HCT116 (cell line): ENCODE measurements around the gene CBX8. TPM values are rescaled to one million over a fixed set of nuclear protein-coding genes. Genes with fewer than 3 reads are reported as not detected.

ENCODE experiments used
- ATAC-seq: fragments of 200-7000 bp; cut with Tn5 transposase; 2 replicates; pipeline ENCODE4 v1.9.1; 2020; ENCODE audit warnings: mild to moderate bottlenecking, moderate library complexity
- BruUV-seq: library from RNA; stranded (reverse); fragments of 400-500 nt; replicated peaks from 2 replicates; lab custom pipeline; 2021; lab: Mats Ljungman, UMichigan
- CTCF ChIA-PET: fragments of 300-600 bp; sonication (Branson Sonifier 250); formaldehyde crosslinking; loops from one replicate; lab custom pipeline; 2021; ENCODE audit warnings: antibody characterized with exemption; lab: Charles Lee
- POLR2A ChIA-PET: fragments of 300-600, 350-600 bp; sonication (Branson Sonifier 250); formaldehyde crosslinking; loops from one replicate; lab custom pipeline; 2021; ENCODE audit warnings: antibody characterized with exemption; lab: Charles Lee
- RAD21 ChIA-PET, 2 experiments: fragments of 300-600 bp; sonication (Branson Sonifier 250); formaldehyde crosslinking; loops; one replicate each; lab custom pipeline; 2023; ENCODE audit warnings: low total read pairs in 2 of 2; ENCODE audit not compliant: uncharacterized antibody in 2 of 2, unreplicated experiment in 2 of 2, low non-redundant PET in 1 of 2; lab: Charles Lee
- DNase-seq: peaks from one replicate; pipeline ENCODE4 v3.0.0-alpha.2; 2010; ENCODE audit warnings: low read depth, low spot score
- H2AFZ ChIP-seq: fragments of 200-600 bp; shearing (Covaris generic), sonication (generic); 2 replicates; pipeline ENCODE4 v1.6.1; 2017; ENCODE audit warnings: low read depth, mixed run types, mixed read lengths, antibody characterized with exemption, low read length; ENCODE audit not compliant: poor library complexity, severe bottlenecking
- H3K27ac ChIP-seq: 2 replicates; pipeline ENCODE4 v1.5.1; 2012; ENCODE audit warnings: low read depth, low read length
- H3K27me3 ChIP-seq: fragments of 200-600 bp; sonication (generic); 2 replicates; pipeline ENCODE4 v1.6.1; 2016; ENCODE audit warnings: mixed run types, low read length, mixed read lengths; ENCODE audit not compliant: insufficient read depth
- H3K36me3 ChIP-seq, 2 experiments: fragments of 200-500 bp in 1 of 2; fragments of 200-600 bp in 1 of 2; sonication (Bioruptor generic) in 1 of 2; sonication (generic) in 1 of 2; 2 replicates each; pipeline versions ENCODE4 v1.5.1 to v1.6.1; 2014 to 2016; ENCODE audit warnings: low read length in 2 of 2, inconsistent platforms in 1 of 2, mixed read lengths in 1 of 2, mixed run types in 1 of 2; ENCODE audit not compliant: insufficient read depth in 2 of 2, control insufficient read depth in 1 of 2
- H3K4me1 ChIP-seq, 2 experiments: fragments of 200-600 bp in 1 of 2; sonication (generic) in 1 of 2; 2 replicates each; pipeline versions ENCODE4 v1.5.1 to v1.6.1; 2012 to 2017; ENCODE audit warnings: low read length in 2 of 2, inconsistent platforms in 1 of 2, mild to moderate bottlenecking in 1 of 2, mixed read lengths in 1 of 2, mixed run types in 1 of 2, moderate library complexity in 1 of 2; ENCODE audit not compliant: insufficient read depth in 2 of 2, control insufficient read depth in 1 of 2
- H3K4me2 ChIP-seq: fragments of 200-600 bp; sonication (generic); 2 replicates; pipeline ENCODE4 v1.6.1; 2017; ENCODE audit warnings: mixed run types, low read length, mixed read lengths
- H3K4me3 ChIP-seq, 2 experiments: fragments of 200-600 bp in 1 of 2; sonication (generic) in 1 of 2; replicated peaks in 1 of 2; 2 replicates each; pipeline ENCODE4 v1.5.1; 2011 to 2016; ENCODE audit warnings: low read length in 2 of 2, control low read depth in 1 of 2, low read depth in 1 of 2, mild to moderate bottlenecking in 1 of 2, mixed read lengths in 1 of 2, mixed run types in 1 of 2
- H3K79me2 ChIP-seq: fragments of 200-600 bp; sonication (generic); 2 replicates; pipeline ENCODE4 v1.6.1; 2017; ENCODE audit warnings: mild to moderate bottlenecking, mixed run types, low read length, moderate library complexity, mixed read lengths; ENCODE audit not compliant: insufficient read depth
- H3K9ac ChIP-seq: fragments of 200-600 bp; sonication (generic); 2 replicates; pipeline ENCODE4 v1.6.1; 2016; ENCODE audit warnings: low read length, mixed read lengths
- H3K9me2 ChIP-seq: fragments of 200-600 bp; sonication (generic), shearing (Covaris generic); 2 replicates; pipeline ENCODE4 v1.6.1; 2017; ENCODE audit warnings: mixed run types, mild to moderate bottlenecking, moderate library complexity; ENCODE audit not compliant: insufficient read depth
- H3K9me3 ChIP-seq, 2 experiments: fragments of 200-500 bp in 1 of 2; fragments of 200-600 bp in 1 of 2; sonication (Bioruptor generic) in 1 of 2; sonication (generic) in 1 of 2; 2 replicates each; pipeline ENCODE4 v1.6.1; 2014 to 2017; ENCODE audit warnings: low read length in 2 of 2, mixed read lengths in 2 of 2, inconsistent platforms in 1 of 2, low read depth in 1 of 2, mild to moderate bottlenecking in 1 of 2, mixed run types in 1 of 2, moderate library complexity in 1 of 2; ENCODE audit not compliant: control insufficient read depth in 1 of 2, insufficient read depth in 1 of 2
- H4K20me1 ChIP-seq: fragments of 200-600 bp; sonication (generic), shearing (Covaris generic); 2 replicates; pipeline ENCODE4 v1.6.1; 2017; ENCODE audit warnings: mixed run types, mild to moderate bottlenecking, moderate library complexity; ENCODE audit not compliant: insufficient read depth
- EZH2 ChIP-seq: fragments of 200-600 bp; sonication (generic); IDR thresholded peaks from 2 replicates; pipeline ENCODE4 v1.6.1; 2017; ENCODE audit warnings: antibody characterized with exemption, mixed run types
- EZH2phosphoT487 ChIP-seq: fragments of 200-600 bp; IDR thresholded peaks from 2 replicates; pipeline ENCODE4 v1.6.1; 2018; ENCODE audit warnings: antibody characterized with exemption, borderline replicate concordance
- FOSL1 ChIP-seq: IDR thresholded peaks from 2 replicates; pipeline ENCODE4 v1.6.1; 2012; ENCODE audit warnings: low read depth
- POLR2AphosphoS5 ChIP-seq: IDR thresholded peaks from 2 replicates; pipeline ENCODE4 v1.6.1; 2011; ENCODE audit warnings: mild to moderate bottlenecking, low read depth, low read length, moderate library complexity
- RAD21 ChIP-seq: IDR thresholded peaks from 2 replicates; pipeline ENCODE4 v1.6.1; 2012; ENCODE audit warnings: low read depth, mild to moderate bottlenecking
- SIN3A ChIP-seq: IDR thresholded peaks from 2 replicates; pipeline ENCODE4 v1.6.1; 2012; ENCODE audit warnings: low read depth
- SRF ChIP-seq: IDR thresholded peaks from 2 replicates; pipeline ENCODE4 v1.6.1; 2012; ENCODE audit warnings: low read depth
- YY1 ChIP-seq: IDR thresholded peaks from 2 replicates; pipeline ENCODE4 v1.6.1; 2011; ENCODE audit warnings: low read length, low read depth, moderate library complexity, mild to moderate bottlenecking; ENCODE audit not compliant: insufficient replicate concordance; ENCODE audit errors: extremely low read depth
- ZNF274 ChIP-seq: fragments of 200-500 bp; sonication (Bioruptor generic); IDR thresholded peaks from 2 replicates; pipeline ENCODE4 v1.6.1; 2014; ENCODE audit warnings: mild to moderate bottlenecking, low read depth, low read length, inconsistent platforms
- intact Hi-C: fragments of 100-400 bp; cut with micrococcal nuclease; formaldehyde crosslinking; loops from 2 replicates; pipeline ENCODE4 v1.10.0; 2022
- total RNA-seq: library from RNA; stranded (reverse); gene quantifications from one replicate; pipeline ENCODE4 v1.2.1, GENCODE V29; 2021; ENCODE audit not compliant: unreplicated experiment
- TF ChIP-seq, protein P1 (sequence below): IDR thresholded peaks from 2 replicates; pipeline ENCODE4 v1.6.1; 2011; ENCODE audit warnings: mild to moderate bottlenecking, low read length, moderate library complexity; ENCODE audit not compliant: insufficient replicate concordance; ENCODE audit errors: extremely low read depth
- TF ChIP-seq, protein P2 (sequence below), 3 experiments: fragments of 200-600 bp in 1 of 3; sonication (generic) in 1 of 3; IDR thresholded peaks in 2 of 3; conservative IDR thresholded peaks in 1 of 3; 2 replicates each; pipeline ENCODE4 v1.5.1; 2012 to 2017; ENCODE audit warnings: low read depth in 2 of 3, low read length in 2 of 3, antibody characterized with exemption in 1 of 3, borderline replicate concordance in 1 of 3, control low read depth in 1 of 3, mild to moderate bottlenecking in 1 of 3, mixed read lengths in 1 of 3, mixed run types in 1 of 3, moderate library complexity in 1 of 3; ENCODE audit not compliant: insufficient read depth in 1 of 3
- TF ChIP-seq, protein P3 (sequence below): IDR thresholded peaks from 2 replicates; pipeline ENCODE4 v1.6.1; 2012

The CBX8 gene
- total RNA-seq, 1 experiment from 2014 or later, result 29.0 TPM

DNA sequence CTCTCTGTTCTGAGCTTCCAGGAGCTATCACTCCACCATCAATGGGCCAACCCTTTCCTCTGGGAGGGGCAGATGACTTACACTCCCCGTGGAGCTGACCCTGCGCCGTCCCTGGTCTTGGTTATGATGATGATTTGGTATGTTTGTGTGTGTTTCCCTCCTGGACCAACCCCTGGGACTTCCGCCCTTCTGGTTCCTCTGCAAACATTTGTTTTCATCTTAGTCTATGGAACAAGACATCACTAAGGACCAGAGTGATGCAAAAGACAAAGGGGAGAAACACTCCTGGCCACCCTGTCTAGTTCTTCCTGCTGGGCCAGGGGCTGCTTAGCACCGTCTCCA is 28.7 kb upstream of the CBX8 start:
- BruUV-seq, result no TSS peak
- Histone ChIP-seq H3K27ac (no peak overlapping the region), H3K36me3 (no peaks in the 10 kb centered on the region), H3K4me2 (no peak overlapping the region), H2AFZ (no peak overlapping the region), H3K9me3 (no peaks in the 10 kb centered on the region), H3K9me2 (no peaks in the 10 kb centered on the region), H3K4me1 (peaks cover 12 to 15% of the 10 kb centered on the region in 2 experiments; a peak in 2 of 4 replicates), H3K27me3 (no peaks in the 10 kb centered on the region), H3K4me3 (no peak overlapping the region), H4K20me1 (no peaks in the 10 kb centered on the region), H3K9ac (no peak overlapping the region), H3K79me2 (no peaks in the 10 kb centered on the region)
- ChIA-PET POLR2A (no interaction called here), CTCF (interaction anchor here (0.6 kb wide), 1 partner anchor 14 kb away, joined by 3 read pairs; the partner anchor contains the start of gene CBX4), RAD21 (no interaction called here)
- intact Hi-C loops, result no loop called here
- TF ChIP-seq ZNF274, result no peak
- TF ChIP-seq SIN3A, result no peak
- no peak for TF ChIP-seq YY1
- no peak for TF ChIP-seq EZH2phosphoT487
- no peak for DNase-seq
- no peak for ATAC-seq

DNA sequence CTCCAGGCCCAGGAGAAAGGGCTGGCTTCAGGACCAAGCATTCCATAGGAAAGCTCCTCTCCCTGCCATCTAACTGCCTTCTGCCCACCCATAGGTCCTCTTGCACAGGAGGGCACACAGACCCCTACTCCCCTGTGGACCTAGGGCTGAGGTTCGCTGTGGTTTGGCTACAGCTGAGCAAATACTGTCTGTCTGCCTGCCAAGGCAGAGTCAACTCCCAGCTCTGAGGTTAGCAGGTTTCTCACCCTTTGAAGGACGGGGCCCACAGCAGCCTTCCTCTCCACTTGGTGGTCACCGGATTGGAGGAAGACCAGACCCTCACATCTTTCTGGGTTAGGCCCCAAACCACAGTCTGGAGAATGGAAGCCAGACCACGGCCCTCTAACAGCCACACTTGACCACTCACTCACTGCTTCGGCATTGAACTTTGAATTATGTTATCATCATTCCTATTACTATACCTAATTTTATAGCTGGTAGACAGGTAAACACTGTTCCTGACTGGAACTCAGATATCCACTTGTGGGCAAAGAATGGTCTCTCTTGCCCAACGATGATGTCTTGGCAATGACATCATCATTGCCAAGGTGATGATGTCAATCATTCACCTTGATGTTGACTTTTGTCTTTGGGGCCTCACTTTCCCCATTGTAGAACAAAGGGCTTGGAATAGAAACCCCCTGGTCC is 28.2 kb upstream of the CBX8 start:
- ChIA-PET POLR2A (no interaction called here), CTCF (no interaction called here), RAD21 (no interaction called here)
- Histone ChIP-seq H3K4me3 (no peak overlapping the region), H3K27me3 (no peaks in the 10 kb centered on the region), H3K79me2 (no peaks in the 10 kb centered on the region), H3K9me3 (no peaks in the 10 kb centered on the region), H3K27ac (no peak overlapping the region), H3K36me3 (no peaks in the 10 kb centered on the region), H2AFZ (no peak overlapping the region), H3K4me2 (no peak overlapping the region), H4K20me1 (no peaks in the 10 kb centered on the region), H3K9ac (no peak overlapping the region), H3K9me2 (no peaks in the 10 kb centered on the region), H3K4me1 (peaks cover 10 to 14% of the 10 kb centered on the region in 2 experiments; a peak in 2 of 4 replicates)
- TF ChIP-seq, protein P1, sequence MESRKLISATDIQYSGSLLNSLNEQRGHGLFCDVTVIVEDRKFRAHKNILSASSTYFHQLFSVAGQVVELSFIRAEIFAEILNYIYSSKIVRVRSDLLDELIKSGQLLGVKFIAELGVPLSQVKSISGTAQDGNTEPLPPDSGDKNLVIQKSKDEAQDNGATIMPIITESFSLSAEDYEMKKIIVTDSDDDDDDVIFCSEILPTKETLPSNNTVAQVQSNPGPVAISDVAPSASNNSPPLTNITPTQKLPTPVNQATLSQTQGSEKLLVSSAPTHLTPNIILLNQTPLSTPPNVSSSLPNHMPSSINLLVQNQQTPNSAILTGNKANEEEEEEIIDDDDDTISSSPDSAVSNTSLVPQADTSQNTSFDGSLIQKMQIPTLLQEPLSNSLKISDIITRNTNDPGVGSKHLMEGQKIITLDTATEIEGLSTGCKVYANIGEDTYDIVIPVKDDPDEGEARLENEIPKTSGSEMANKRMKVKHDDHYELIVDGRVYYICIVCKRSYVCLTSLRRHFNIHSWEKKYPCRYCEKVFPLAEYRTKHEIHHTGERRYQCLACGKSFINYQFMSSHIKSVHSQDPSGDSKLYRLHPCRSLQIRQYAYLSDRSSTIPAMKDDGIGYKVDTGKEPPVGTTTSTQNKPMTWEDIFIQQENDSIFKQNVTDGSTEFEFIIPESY, result no peak
- TF ChIP-seq SIN3A, result no peak
- TF ChIP-seq EZH2, result no peak
- TF ChIP-seq FOSL1, result no peak
- no peak for TF ChIP-seq ZNF274
- no peak for TF ChIP-seq POLR2AphosphoS5
- no peak for TF ChIP-seq RAD21
- TF ChIP-seq, protein P2, sequence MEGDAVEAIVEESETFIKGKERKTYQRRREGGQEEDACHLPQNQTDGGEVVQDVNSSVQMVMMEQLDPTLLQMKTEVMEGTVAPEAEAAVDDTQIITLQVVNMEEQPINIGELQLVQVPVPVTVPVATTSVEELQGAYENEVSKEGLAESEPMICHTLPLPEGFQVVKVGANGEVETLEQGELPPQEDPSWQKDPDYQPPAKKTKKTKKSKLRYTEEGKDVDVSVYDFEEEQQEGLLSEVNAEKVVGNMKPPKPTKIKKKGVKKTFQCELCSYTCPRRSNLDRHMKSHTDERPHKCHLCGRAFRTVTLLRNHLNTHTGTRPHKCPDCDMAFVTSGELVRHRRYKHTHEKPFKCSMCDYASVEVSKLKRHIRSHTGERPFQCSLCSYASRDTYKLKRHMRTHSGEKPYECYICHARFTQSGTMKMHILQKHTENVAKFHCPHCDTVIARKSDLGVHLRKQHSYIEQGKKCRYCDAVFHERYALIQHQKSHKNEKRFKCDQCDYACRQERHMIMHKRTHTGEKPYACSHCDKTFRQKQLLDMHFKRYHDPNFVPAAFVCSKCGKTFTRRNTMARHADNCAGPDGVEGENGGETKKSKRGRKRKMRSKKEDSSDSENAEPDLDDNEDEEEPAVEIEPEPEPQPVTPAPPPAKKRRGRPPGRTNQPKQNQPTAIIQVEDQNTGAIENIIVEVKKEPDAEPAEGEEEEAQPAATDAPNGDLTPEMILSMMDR (IDR thresholded peaks at IDR 0.05 in 2 of 3, conservative IDR thresholded peaks at IDR 0.05 in 1 of 3; ENCODE audit: borderline replicate concordance in 1 of 3, insufficient read depth in 1 of 3, low read depth in 2 of 3, low read length in 2 of 3), result no peak
- no peak for TF ChIP-seq SRF
- TF ChIP-seq, protein P3, sequence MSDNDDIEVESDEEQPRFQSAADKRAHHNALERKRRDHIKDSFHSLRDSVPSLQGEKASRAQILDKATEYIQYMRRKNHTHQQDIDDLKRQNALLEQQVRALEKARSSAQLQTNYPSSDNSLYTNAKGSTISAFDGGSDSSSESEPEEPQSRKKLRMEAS, result no peak
- ATAC-seq (no peak), DNase-seq (no peak)
- BruUV-seq, result no TSS peak
- intact Hi-C loops, result no loop called here
